Activated T-helper 9 cell treated with anti-CD3 and anti-CD28 coated beads, Interleukin-2, amount 50 U/mL, for 16 hours (primary cell): ENCODE measurements around the gene SPRING1.

ENCODE experiments used
- DNase-seq: peaks from one replicate; pipeline ENCODE4 v3.0.0-alpha.2; 2020; ENCODE audit warnings: low read depth

The SPRING1 gene

DNA sequence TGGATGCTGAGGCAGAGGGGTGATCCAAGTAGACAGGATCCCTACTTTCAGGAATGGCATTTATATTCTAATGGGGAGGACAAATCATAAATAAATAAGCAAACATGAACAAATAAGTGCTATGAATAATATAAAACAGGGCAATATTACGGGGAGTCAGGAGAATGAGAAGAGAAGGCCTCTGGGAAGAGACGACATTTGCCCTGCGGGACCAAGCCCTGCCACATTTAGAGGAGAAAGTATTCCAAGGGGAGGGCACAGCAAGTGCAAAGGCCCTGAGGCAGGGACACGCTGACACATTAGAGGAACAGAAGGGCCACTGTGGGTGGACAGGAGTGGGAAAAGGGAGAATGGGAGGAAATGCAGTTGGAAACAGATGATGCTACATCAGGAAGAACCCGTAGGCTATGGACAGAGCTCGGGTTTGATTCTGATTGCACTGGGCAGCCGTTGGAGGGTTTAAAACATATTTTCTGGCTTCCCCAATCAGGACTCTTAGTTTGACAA is 1.6 kb upstream of the SPRING1 start:
- DNase-seq = no peak

DNA sequence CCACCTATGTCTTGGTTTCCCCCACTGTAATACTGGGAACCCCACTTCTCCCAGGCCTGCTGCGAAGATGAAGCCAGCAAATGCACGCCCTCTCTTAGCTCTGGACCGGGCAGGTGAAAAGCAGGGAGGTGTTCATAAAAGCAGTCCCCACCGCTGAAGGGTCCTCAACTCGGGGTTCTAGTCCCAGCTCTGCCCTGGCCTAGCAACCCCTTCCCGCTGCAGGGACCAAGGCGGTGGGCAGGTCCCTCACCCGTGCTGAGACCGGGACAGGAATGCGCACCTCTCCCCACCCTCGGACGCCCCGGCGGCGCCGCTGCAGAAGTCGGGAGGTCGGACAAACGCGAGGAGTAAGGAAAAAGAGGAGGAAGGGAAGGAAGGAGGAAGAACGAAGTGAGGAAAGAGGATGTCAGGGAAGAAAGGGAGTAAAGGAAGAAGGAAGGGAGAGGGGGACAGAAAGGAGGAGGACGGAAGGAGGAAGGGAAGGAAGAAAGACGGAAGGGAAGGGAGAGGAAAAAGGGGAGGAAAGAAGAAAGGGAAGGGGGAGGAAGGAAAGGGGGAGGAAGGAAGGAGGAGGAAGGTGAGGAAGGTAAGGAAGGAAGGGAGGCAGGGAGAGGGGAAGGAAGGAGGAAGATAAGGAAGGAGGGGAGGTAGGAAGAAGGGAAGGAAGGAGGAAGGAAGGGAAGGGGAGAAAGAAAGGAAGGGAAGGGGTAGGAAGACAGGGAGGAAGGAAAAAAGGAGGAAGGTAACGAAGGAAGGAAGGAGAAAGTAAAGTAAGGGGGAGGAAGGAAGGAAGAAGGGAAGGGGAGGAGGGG is 701 bp downstream of the SPRING1 start:
- DNase-seq = no peak

- no peak for DNase-seq
These were observed 1.8 kb downstream of the SPRING1 start for GRCh38 chr12:116735951-116736599.

GRCh38 chr12:116735084-116735483 is 2.8 kb downstream of the SPRING1 start:
- DNase-seq = no peak

DNA sequence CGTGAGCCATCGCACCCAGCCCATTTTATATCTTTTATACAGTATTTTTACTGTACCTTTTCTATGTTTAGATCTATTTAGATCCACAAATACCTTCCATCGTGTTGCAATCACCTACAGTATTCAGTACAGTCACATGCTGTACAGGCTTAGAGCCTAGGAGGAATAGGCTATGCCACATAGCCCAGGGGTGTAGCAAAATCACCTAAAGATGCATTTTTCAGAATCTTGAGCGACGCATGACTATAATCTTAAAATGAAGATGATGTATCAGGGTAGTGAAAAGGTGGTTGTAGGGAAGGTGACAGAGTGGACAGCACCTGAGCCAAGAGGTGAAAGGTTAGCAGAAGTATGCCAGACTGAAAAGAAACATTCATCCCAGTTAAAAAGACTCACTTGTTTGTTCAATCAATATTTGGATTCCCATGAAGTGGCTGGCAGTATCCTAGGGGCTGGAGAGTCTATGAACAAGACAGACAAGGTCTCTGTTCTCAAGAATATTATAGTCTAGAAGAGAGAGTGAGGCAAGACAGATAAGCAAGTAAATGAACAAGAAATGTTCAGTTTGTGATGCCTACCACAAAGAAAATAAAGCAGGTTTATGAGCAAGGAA is 3.6 kb downstream of the SPRING1 start:
- no peak for DNase-seq

DNA sequence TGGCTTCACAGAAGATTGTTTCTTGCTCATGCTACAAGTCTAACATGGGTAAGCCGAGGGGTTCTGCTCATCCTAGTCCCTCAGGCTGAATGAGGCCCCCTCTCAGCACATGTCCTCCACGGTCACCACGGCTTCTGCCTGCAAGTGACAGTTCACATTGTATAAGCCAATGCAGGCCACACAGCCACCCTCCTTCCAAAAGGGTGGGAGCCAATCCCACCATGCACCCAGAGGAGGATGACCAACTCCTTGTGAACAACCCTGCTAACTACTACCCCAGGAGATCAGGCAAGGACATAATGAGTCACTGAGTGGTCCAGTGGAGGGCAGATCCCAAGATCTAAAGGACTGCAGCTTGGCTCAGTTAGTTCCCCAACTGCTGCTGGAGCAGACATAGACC is 6.1 kb downstream of the SPRING1 start:
- no peak for DNase-seq

DNA sequence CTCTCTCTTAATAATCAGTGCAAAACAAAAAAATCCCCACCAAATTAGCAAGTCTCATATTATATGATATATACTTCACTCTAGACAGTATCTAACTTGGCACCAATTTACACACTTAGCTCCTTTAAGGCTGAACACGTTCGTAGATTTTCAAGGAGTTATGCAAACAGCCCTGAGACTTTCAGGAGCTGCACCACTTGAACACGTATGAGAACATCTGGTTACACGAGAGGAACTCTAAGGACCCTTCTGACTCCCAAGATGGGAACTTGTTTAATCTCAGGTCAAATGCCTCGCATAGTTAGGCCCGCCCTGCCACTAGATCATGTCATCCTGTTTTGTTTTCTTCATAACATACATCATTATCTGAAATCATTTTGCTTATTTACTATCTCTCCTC is 10.0 kb downstream of the SPRING1 start:
- DNase-seq = no peak

- no peak for DNase-seq
These were observed 10.6 kb downstream of the SPRING1 start for GRCh38 chr12:116727261-116727660.

- no peak for DNase-seq
These were observed 11.2 kb downstream of the SPRING1 start for GRCh38 chr12:116726694-116727093.

DNA sequence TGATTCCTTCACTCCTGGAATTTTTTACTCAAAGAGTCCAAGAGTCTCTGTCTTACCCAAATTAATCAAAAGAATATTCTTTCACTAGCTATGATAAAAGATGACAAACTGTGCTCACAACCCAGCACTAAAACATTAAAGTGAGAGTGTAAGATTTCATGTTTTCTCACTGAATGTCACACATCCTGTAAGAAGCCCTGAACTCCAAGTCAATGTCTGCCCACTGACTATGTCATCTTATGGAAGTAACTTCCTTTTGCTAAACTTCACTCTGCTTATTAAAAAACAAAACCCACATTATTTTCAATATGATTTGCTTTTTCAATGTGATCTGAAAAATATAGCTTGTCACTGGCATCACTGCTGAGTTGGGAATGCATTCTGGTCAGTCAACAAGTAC is 15.6 kb downstream of the SPRING1 start:
- DNase-seq = no peak

- DNase-seq = no peak
These were observed 17.9 kb downstream of the SPRING1 start for GRCh38 chr12:116719731-116720528.

DNA sequence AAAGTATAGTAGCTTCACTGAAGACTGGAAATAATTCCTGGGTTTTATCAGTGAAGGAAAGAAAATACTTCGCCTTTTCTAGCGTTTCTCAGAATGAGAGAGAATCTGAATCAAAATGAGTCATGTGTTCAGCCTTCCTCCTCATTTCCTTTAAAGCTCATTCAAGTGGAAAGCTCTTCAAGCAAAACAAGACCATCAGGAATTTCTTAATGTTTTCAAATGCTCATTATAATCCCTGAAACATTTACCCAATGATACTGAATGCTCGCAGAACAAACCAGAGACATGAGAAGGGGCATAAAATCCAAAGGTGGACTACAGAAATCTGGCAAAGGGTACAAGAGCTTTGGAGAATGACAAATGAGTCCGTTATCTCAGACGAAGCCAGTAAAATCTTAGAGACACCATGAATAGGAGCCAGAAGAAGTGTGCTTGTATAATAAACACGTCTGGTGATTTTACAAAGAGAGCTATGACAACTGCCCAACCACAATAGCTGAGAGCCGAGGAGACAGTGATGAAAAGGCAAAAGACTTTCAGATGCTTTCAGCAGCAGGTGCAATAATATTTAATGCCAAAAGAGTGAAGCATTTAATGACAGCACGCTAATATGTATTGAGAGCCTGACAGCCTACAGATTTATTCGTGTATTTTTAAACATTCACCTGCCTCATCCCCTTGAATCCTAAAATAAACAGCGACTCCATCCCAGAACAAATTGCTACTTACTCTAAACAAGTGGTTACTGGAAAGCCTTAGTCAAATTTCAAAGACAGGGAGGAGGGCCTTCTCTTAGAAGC is 19.0 kb downstream of the SPRING1 start:
- no peak for DNase-seq

DNA sequence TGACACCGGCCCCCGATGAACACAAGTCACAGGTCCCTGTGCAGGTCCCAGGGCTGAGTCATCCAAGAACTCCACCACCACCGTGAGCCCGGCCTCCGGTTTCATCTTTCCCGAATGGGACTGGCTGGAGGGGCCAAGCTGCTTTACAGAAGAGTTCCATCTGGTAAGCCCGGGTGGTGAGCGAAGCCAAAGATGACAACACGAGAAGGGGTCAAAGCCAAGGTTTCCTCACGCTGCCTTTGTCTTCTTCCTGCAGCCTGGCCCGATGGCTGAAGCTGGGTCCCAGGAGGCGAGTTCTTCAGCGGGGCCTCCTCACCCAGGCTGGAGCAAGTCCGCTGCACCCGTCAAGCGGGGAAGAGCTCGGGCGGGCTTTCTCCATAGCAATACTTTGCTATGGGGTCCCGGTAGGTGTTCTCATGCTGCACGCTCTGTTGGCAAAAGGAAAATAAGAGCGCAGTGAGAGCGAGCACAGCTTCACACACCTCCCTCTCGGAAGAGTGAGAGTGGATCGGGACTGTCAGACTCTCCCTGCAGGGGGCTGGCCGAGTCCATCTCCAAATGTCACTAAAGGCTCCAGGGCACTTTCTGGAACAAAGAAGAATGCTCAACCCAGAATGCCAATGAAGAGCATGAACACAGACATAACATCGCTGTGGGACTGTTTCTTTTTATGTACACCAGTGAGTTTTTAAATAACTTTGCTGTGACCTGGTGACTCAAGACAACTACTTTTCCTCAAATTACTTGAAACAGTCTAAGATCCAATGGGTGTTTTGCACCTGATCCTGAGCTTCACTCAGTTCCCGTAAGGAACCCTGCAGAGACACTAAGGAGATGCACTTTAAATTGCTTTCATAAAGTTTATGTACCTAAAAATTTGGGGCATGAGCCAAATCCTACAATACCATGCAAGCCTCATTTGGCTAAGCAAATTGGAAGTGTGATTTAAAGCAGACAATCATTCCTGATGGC is 20.1 kb downstream of the SPRING1 start:
- DNase-seq = no peak

DNA sequence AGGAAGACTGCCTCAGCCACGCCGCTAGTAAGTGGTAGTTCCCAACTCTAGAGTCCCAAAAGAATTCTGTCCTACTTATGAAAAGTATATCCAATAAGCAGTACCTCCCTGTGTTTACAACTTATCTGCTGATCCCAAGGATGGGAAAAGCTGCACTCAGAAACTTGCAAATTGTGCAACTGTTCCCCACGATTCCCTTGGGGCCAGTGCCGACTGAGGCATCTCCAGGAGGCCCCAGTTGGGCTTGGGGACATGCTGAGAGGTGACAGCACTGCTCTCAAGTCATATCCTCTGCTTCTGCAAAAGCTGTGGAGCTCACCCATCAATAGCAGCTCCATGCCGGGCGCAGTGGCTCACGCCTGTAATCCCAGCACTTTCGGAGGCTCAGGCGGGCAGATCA is 23.7 kb downstream of the SPRING1 start:
- DNase-seq = no peak

DNA sequence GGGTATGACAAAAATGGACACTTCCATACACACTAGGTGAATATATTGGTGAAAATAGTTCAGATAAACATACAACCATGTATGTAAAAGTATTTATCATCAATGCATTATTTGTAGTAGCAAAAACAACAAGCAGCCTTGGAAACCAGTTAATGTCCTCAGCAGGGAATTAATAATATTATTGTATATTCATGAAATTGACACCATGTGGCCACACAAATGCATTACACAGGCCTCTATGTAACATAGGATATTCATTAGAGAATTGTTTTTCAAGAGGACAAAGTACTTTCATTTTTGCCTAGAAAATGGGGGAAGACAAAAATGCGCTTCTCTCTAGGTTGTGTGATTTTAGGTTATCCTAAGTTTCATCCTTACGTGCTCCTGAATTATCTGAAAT is 24.3 kb downstream of the SPRING1 start:
- no peak for DNase-seq

- DNase-seq = no peak
These were observed 25.2 kb downstream of the SPRING1 start for GRCh38 chr12:116712458-116713303.

- DNase-seq = no peak
These were observed 27.3 kb downstream of the SPRING1 start for GRCh38 chr12:116710370-116711150.

- DNase-seq = no peak
These were observed 28.1 kb downstream of the SPRING1 start for GRCh38 chr12:116709768-116710167.
